ENCODE results near the gene RHOA.

RHOA gene

GRCh38 chr3:49411968-49412631, at the start of gene RHOA, which contains the start of gene TCTA:
Gene RHOA, minus strand, starts transcription at chr3:49411976. Its CDS starts 36,387 bp downstream, at chr3:49375589.
Gene TCTA, plus strand, starts transcription at chr3:49412423. Its CDS starts 4 bp downstream, at chr3:49412427.
- DNase-seq: peak; percentile 89 to 100 (median 98)

GRCh38 chr3:49460956-49461355, 49.2 kb upstream of the RHOA start:
- no peak for DNase-seq

GRCh38 chr3:49460188-49460890, 48.6 kb upstream of the RHOA start:
- DNase-seq: no peak

GRCh38 chr3:49456466-49456865, 44.7 kb upstream of the RHOA start:
- no peak for DNase-seq

GRCh38 chr3:49454898-49455681, 43.3 kb upstream of the RHOA start:
- DNase-seq: no peak

GRCh38 chr3:49454458-49454857, 42.7 kb upstream of the RHOA start:
- DNase-seq: no peak

GRCh38 chr3:49453621-49454020, 41.8 kb upstream of the RHOA start:
- no peak for DNase-seq

GRCh38 chr3:49445391-49445790, 33.6 kb upstream of the RHOA start:
- DNase-seq: no peak

GRCh38 chr3:49434731-49435130, 23.0 kb upstream of the RHOA start:
- DNase-seq: no peak

- no peak for DNase-seq
Measured at GRCh38 chr3:49428752-49429080, 16.9 kb upstream of the RHOA start.

- DNase-seq: no peak
Measured at GRCh38 chr3:49427586-49427985, 15.8 kb upstream of the RHOA start.

GRCh38 chr3:49424816-49425215, 13.0 kb upstream of the RHOA start:
- DNase-seq: no peak

- DNase-seq: peak in 5 of 14 donors; percentile 27 to 75 (median 38)
Measured at GRCh38 chr3:49422379-49423248, 10.8 kb upstream of the RHOA start, which contains the start of gene AMT. Gene AMT, minus strand, starts transcription at chr3:49422473. Its CDS starts 23 bp downstream, at chr3:49422450.

GRCh38 chr3:49421890-49422378, 10.2 kb upstream of the RHOA start:
- no peak for DNase-seq

- DNase-seq: no peak
Measured at GRCh38 chr3:49417516-49418120, 5.8 kb upstream of the RHOA start.

- no peak for DNase-seq
Measured at GRCh38 chr3:49416867-49417266, 5.1 kb upstream of the RHOA start.

- DNase-seq: peak in 2 of 14 donors; percentile 8
Measured at GRCh38 chr3:49415931-49416601, 4.3 kb upstream of the RHOA start.

- no peak for DNase-seq
Measured at GRCh38 chr3:49414753-49415152, 3.0 kb upstream of the RHOA start.

GRCh38 chr3:49413338-49413734, 1.6 kb upstream of the RHOA start:
- DNase-seq: no peak

GRCh38 chr3:49412632-49413337, 1.0 kb upstream of the RHOA start:
- peak in 1 of 14 donors; percentile 50 for DNase-seq
